Small intestine (tissue), 16 donors: Measurements from ENCODE around the gene ARMC8. TPM values are rescaled to one million over a fixed set of nuclear protein-coding genes. Genes with fewer than 3 reads are reported as not detected.
"Not testable (repeated sequence)": the region's sequence is repeated elsewhere in the genome, so short reads cannot be mapped to it uniquely, and the experiment has no call there.

ENCODE experiments used
- DNase-seq, 2 donors: peaks; one replicate each; pipeline versions ENCODE4 v3.0.0 to v3.0.0-alpha.2; 2013
- FAIRE-seq: peaks from 2 replicates; lab custom pipeline; 2012; peaks lifted over from hg19 to GRCh38; lab: Jason Lieb, UNC
- H3K27ac ChIP-seq, 3 donors: one replicate each; pipeline ENCODE4 v1.5.1; 2013; ENCODE audit warnings: low read length in 2 of 3, mild to moderate bottlenecking in 2 of 3, control low read depth in 1 of 3, inconsistent platforms in 1 of 3, low read depth in 1 of 3, moderate library complexity in 1 of 3
- H3K27me3 ChIP-seq, 3 donors: one replicate each; pipeline ENCODE4 v1.6.1; 2013; ENCODE audit warnings: low read length in 3 of 3, inconsistent platforms in 1 of 3; ENCODE audit not compliant: control insufficient read depth in 3 of 3, insufficient read depth in 3 of 3
- H3K36me3 ChIP-seq, 3 donors: one replicate each; pipeline ENCODE4 v1.6.1; 2013; ENCODE audit warnings: low read length in 3 of 3, inconsistent platforms in 1 of 3, low read depth in 1 of 3, mild to moderate bottlenecking in 1 of 3, moderate library complexity in 1 of 3; ENCODE audit not compliant: control insufficient read depth in 3 of 3, insufficient read depth in 2 of 3
- H3K4me1 ChIP-seq, 3 donors: one replicate each; pipeline ENCODE4 v1.6.1; 2013; ENCODE audit warnings: low read length in 2 of 3, inconsistent platforms in 1 of 3, low read depth in 1 of 3, mild to moderate bottlenecking in 1 of 3, moderate library complexity in 1 of 3; ENCODE audit not compliant: control insufficient read depth in 3 of 3, insufficient read depth in 2 of 3
- H3K4me3 ChIP-seq, 3 donors: one replicate each; pipeline ENCODE4 v1.5.1; 2013; ENCODE audit warnings: low read length in 3 of 3, control low read depth in 1 of 3, inconsistent platforms in 1 of 3, low read depth in 1 of 3, mild to moderate bottlenecking in 1 of 3, moderate library complexity in 1 of 3
- H3K9me3 ChIP-seq, 2 donors: one replicate each; pipeline ENCODE4 v1.6.1; 2013; ENCODE audit warnings: low read depth in 1 of 2, low read length in 1 of 2; ENCODE audit not compliant: control insufficient read depth in 2 of 2, insufficient read depth in 1 of 2
- WGBS, 3 donors: extraction: QIAGEN DNeasy Blood & Tissue Kit; methylation state at CpG; one replicate each; pipeline ENCODE4 v1.1.7; 2013; 5-methylcytosine and 5-hydroxymethylcytosine counted together
- long read RNA-seq, 10 donors: transcript quantifications; one replicate each; lab custom pipeline, GENCODE V29; 2026
- polyA plus RNA-seq, 4 donors: library from polyadenylated mRNA; stranded (reverse) in 3 of 4; unstranded in 1 of 4; fragments of 200-250 nt in 3 of 4; fragments of 120-200 nt in 1 of 4; gene quantifications; one replicate each; pipeline versions ENCODE4 v1.2.1 to v1.2.3, GENCODE V29; 2013
- donor health status: healthy with polysubstance abuse.
- donor health status: control.
- donor health status: control.
- donor health status: Bipolar disorder and iron deficiency.
- donor health status: healthy.

Gene ARMC8
- polyA plus RNA-seq, result 10 to 100 TPM in 3 of 4 donors, 1 to 10 TPM in 1; 9.5 to 29.0 (median 11.8) TPM
- long read RNA-seq, donor 1, result 0 reads
- long read RNA-seq, donor 2, partial matches to known transcripts, result 0 of 2 reads
- long read RNA-seq, donor 2, other reads (novel, unspliced or antisense), result 0 of 2 reads
- long read RNA-seq, donor 3, result 0 reads
- long read RNA-seq, donor 4, result 0 reads
- long read RNA-seq, donor 5, result 0 reads
- long read RNA-seq, donor 6, partial matches to known transcripts, result 0 of 3 reads
- long read RNA-seq, donor 6, other reads (novel, unspliced or antisense), result 0 of 3 reads
- long read RNA-seq, donor 7, result 0 reads
- long read RNA-seq, donor 8, result 0 reads
- long read RNA-seq, donor 9, result 0 reads
- long read RNA-seq, donor 10, full-length matches to known transcripts, result 8 of 8 reads
- long read RNA-seq, donor 10, partial matches to known transcripts, result 0 of 8 reads
- long read RNA-seq, donor 10, other reads (novel, unspliced or antisense), result 0 of 8 reads

DNA sequence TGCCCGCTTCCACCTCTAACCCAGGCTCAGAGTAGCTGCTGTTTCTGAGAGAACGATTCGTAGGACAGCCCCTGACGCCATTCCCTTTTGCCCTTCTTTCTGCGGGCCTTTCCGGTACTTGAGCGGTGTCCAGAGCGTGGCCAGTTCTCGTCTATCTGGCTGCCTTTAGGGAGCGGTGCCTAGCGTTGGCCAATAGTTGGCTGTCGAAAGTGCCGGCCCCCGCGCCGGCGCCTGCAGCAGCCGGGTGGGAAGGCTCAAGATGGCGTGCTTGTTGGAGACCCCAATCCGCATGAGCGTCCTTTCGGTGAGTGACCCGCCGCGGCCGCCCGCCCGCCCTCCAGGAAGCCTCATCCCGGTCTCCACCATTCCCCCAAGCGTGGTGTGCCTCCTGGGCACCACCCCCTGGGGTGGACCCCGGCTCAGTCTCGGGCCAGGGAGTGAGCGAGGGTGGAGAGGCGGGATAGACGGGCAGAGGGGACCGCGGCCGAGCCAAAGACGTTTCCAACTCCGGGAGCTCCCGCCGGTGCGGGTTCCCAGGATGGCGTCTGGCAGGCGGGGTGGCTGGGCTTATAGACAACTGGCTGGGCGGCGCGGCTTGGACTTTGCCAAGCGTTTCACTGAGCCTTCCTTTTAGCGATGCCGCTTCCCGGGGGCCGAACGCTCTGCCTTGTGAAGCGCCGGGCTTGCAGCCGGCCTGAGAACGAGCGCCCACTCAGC lies at the start of gene ARMC8:
Gene ARMC8, plus strand, starts transcription at position 6 of the 717 bp plus-strand sequence. Its CDS starts 254 bp downstream, at position 260.
- Histone ChIP-seq H3K9me3 (no peaks in the 10 kb centered on the region), H3K27me3 (peaks cover 0 to 8% (median 0%) of the 10 kb centered on the region in 3 donors), H3K27ac (peak within 1 kb of the TSS; percentile 96 to 99 (median 97)), H3K4me1 (no peaks in the 10 kb centered on the region), H3K4me3 (peak within 1 kb of the TSS; percentile 91 to 97 (median 97)), H3K36me3 (no peaks in the 10 kb centered on the region)
- 0 to 1% (median 0%) methylated on average over 54 to 59 of the region's 59 CpGs for WGBS, 3 donors
- peak; percentile 76 to 96 for DNase-seq
- FAIRE-seq, result no peak

- H3K9me3 ChIP-seq, result no peaks in the 10 kb centered on the region
- peaks cover 0 to 2% (median 0%) of the 10 kb centered on the region in 3 donors for H3K27me3 ChIP-seq
- no peaks in the 10 kb centered on the region for H3K36me3 ChIP-seq
- WGBS, 3 donors, result 57 to 70% (median 65%) methylated on average over 2 of the region's 2 CpGs
- H3K4me1 ChIP-seq, result peaks cover 0 to 6% (median 0%) of the 10 kb centered on the region in 3 donors
- no peak overlapping the region for H3K4me3 ChIP-seq
- no peak overlapping the region for H3K27ac ChIP-seq
- no peak for FAIRE-seq
- no peak for DNase-seq
Observed at GRCh38 chr3:138137861-138138260, 49.2 kb upstream of the ARMC8 start.

DNA sequence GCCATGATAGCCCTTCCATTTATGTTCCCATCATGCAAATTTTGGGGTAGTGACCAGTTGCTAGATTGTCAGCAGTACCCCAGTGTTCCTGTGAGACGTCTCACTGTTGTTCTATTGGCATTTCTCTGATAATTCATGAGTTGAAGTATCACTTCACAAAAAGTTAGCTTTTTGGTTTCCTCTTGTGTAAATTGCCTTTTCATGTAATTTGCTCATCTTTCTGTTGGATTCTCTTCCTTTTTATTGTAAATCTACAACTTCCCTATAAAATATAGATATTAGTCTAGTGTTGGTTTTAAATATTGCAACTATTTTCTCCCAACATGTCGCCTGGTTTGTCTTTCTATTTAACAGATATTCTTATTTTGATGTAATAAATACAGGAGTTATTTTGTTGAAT lies 47.4 kb upstream of the ARMC8 start:
- no peak overlapping the region for H3K4me3 ChIP-seq
- H3K27me3 ChIP-seq, result peaks cover 0 to 2% (median 0%) of the 10 kb centered on the region in 3 donors
- no peaks in the 10 kb centered on the region for H3K36me3 ChIP-seq
- 35 to 42% (median 42%) methylated on average over 2 of the region's 2 CpGs for WGBS, 3 donors
- FAIRE-seq (no peak), DNase-seq (no peak)
- no peaks in the 10 kb centered on the region for H3K9me3 ChIP-seq
- H3K27ac ChIP-seq, result no peak overlapping the region
- peaks cover 0 to 4% (median 0%) of the 10 kb centered on the region in 3 donors for H3K4me1 ChIP-seq

DNA sequence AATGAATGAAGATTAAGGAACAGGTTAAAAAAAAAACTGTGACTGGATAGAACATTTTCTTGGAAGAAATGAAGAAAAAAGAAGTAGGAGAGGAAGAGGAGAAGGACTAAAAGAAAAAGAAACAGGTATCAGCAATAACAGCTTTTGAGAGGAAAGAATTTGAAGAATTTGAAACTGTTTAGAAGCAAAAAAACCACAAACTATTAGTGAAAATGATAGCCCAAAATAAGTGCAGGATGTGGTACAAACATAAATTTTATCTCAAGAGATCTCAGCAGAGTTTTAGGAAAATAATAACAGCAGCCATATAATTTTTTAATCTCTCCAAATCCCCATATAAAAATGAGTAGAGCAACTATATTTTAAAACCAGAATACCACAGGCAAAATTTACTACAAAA lies 46.2 kb upstream of the ARMC8 start:
- DNase-seq (no peak), FAIRE-seq (no peak)
- Histone ChIP-seq H3K36me3 (no peaks in the 10 kb centered on the region), H3K27me3 (peaks cover 0 to 2% (median 0%) of the 10 kb centered on the region in 3 donors), H3K27ac (no peak overlapping the region), H3K4me3 (no peak overlapping the region), H3K4me1 (no peaks in the 10 kb centered on the region), H3K9me3 (no peaks in the 10 kb centered on the region)

DNA sequence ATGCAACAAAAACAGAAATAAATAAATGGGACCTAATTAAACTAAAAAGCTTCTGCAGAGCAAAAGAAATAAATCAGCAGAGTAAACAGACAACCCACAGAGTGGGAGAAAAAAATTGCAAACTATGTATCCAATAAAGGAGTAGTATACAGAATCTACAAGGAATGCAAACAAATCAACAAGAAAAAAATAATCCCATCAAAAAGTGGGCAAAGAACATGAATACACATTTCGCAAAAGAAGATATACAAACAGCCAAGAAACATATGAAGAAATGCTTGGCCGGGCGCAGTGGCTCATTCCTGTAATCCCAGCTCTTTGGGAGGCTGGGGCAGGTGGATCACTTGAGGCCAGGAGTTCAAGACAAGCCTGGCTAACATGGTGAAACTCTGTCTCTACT lies 44.9 kb upstream of the ARMC8 start:
- not testable (repeated sequence) for H3K36me3 ChIP-seq, DNase-seq, FAIRE-seq, H3K27me3 ChIP-seq, H3K9me3 ChIP-seq, H3K4me3 ChIP-seq, H3K4me1 ChIP-seq, H3K27ac ChIP-seq
- 80 to 93% (median 84%) methylated on average over 3 of the region's 3 CpGs for WGBS, 3 donors

DNA sequence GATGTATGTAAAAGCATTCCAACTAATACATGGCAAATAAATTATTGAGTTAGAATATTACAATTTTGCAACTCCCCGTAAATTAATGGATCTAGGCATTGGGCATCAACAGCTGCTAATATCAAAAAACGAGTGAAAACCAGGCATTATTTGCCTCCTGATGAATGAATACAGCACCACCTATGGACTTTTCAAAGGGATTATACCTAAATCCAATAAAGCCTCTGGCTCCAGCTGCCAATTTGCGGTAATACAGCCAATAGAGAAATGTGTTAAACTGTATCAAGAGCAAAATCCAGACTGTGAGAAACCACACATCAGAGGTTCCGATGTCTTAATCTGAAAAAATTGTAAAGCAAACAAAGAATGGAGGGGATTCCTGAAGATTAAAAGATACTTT lies 38.6 kb upstream of the ARMC8 start:
- no peak for DNase-seq
- 56 to 71% (median 60%) methylated on average over 4 of the region's 4 CpGs for WGBS, 3 donors
- Histone ChIP-seq H3K4me3 (no peak overlapping the region), H3K9me3 (no peaks in the 10 kb centered on the region), H3K4me1 (no peaks in the 10 kb centered on the region), H3K36me3 (no peaks in the 10 kb centered on the region), H3K27ac (no peak overlapping the region), H3K27me3 (no peaks in the 10 kb centered on the region)
- no peak for FAIRE-seq

- Histone ChIP-seq H3K27me3 (no peaks in the 10 kb centered on the region), H3K36me3 (no peaks in the 10 kb centered on the region), H3K27ac (no peak overlapping the region), H3K9me3 (no peaks in the 10 kb centered on the region), H3K4me1 (no peaks in the 10 kb centered on the region), H3K4me3 (no peak overlapping the region)
- DNase-seq, result no peak
- no peak for FAIRE-seq
Observed at GRCh38 chr3:138154534-138154933, 32.6 kb upstream of the ARMC8 start.

GRCh38 chr3:138157743-138158142 lies 29.4 kb upstream of the ARMC8 start:
- Histone ChIP-seq H3K4me1 (no peaks in the 10 kb centered on the region), H3K27ac (no peak overlapping the region), H3K27me3 (no peaks in the 10 kb centered on the region), H3K4me3 (no peak overlapping the region), H3K36me3 (peaks cover 3 to 6% (median 4%) of the 10 kb centered on the region in 3 donors), H3K9me3 (no peaks in the 10 kb centered on the region)
- WGBS, 3 donors, result 89 to 95% (median 91%) methylated on average over 4 of the region's 4 CpGs
- DNase-seq, result no peak
- FAIRE-seq, result no peak
